ENCODE results near the gene ZNF608. TPM values are rescaled to one million over a fixed set of nuclear protein-coding genes. Genes with fewer than 3 reads are reported as not detected.

Gene ZNF608
- total RNA-seq, 2 donors from 2014 or later: 0.05 TPM; not detected in 1

GRCh38 chr5:124771761-124772160, 25.3 kb upstream of the ZNF608 start:
- Mint-ChIP-seq H3K4me1 (ENCODE audit: low read depth) (no peaks in the 10 kb centered on the region), H3K9me3 (peaks cover under 1 to 2% of the 10 kb centered on the region in 2 donors), H3K36me3 (ENCODE audit: insufficient read depth in 2 of 2) (no peaks in the 10 kb centered on the region), H3K27ac (no peak overlapping the region), H3K4me3 (no peak overlapping the region), H3K27me3 (ENCODE audit: low read depth) (peaks cover 6% of the 10 kb centered on the region)
- no peak for ATAC-seq (replicated peaks in 1 of 2)
- no peak for DNase-seq

GRCh38 chr5:124764992-124765611, 18.7 kb upstream of the ZNF608 start:
- H3K36me3 Mint-ChIP-seq (ENCODE audit: insufficient read depth in 2 of 2): no peaks in the 10 kb centered on the region
- H3K9me3 Mint-ChIP-seq: peaks cover 0 to 5% of the 10 kb centered on the region in 2 donors
- no peaks in the 10 kb centered on the region for H3K4me1 Mint-ChIP-seq (ENCODE audit: low read depth)
- H3K4me3 Mint-ChIP-seq: no peak overlapping the region
- ATAC-seq (replicated peaks in 1 of 2) (no peak), DNase-seq (no peak)
- H3K27ac Mint-ChIP-seq: no peak overlapping the region
- H3K27me3 Mint-ChIP-seq (ENCODE audit: low read depth): no peaks in the 10 kb centered on the region

- peaks cover 0 to 5% of the 10 kb centered on the region in 2 donors for H3K9me3 Mint-ChIP-seq
- H3K36me3 Mint-ChIP-seq (ENCODE audit: insufficient read depth in 2 of 2): no peaks in the 10 kb centered on the region
- H3K27me3 Mint-ChIP-seq (ENCODE audit: low read depth): no peaks in the 10 kb centered on the region
- ATAC-seq (replicated peaks in 1 of 2): no peak
- H3K4me3 Mint-ChIP-seq: no peak overlapping the region
- H3K27ac Mint-ChIP-seq: no peak overlapping the region
- no peaks in the 10 kb centered on the region for H3K4me1 Mint-ChIP-seq (ENCODE audit: low read depth)
- no peak for DNase-seq
Observed at GRCh38 chr5:124764585-124764984, 18.1 kb upstream of the ZNF608 start.

- H3K36me3 Mint-ChIP-seq (ENCODE audit: insufficient read depth in 2 of 2): no peaks in the 10 kb centered on the region
- no peak for DNase-seq
- no peak for ATAC-seq (replicated peaks in 1 of 2)
- H3K4me3 Mint-ChIP-seq: no peak overlapping the region
- H3K27ac Mint-ChIP-seq: no peak overlapping the region
- H3K4me1 Mint-ChIP-seq (ENCODE audit: low read depth): no peaks in the 10 kb centered on the region
- H3K9me3 Mint-ChIP-seq: peaks cover 0 to 3% of the 10 kb centered on the region in 2 donors
- H3K27me3 Mint-ChIP-seq (ENCODE audit: low read depth): no peaks in the 10 kb centered on the region
Observed at GRCh38 chr5:124761010-124761409, 14.6 kb upstream of the ZNF608 start.

- no peak for DNase-seq
- no peaks in the 10 kb centered on the region for H3K27me3 Mint-ChIP-seq (ENCODE audit: low read depth)
- peaks cover 0 to 3% of the 10 kb centered on the region in 2 donors for H3K9me3 Mint-ChIP-seq
- no peaks in the 10 kb centered on the region for H3K4me1 Mint-ChIP-seq (ENCODE audit: low read depth)
- H3K27ac Mint-ChIP-seq: no peak overlapping the region
- H3K36me3 Mint-ChIP-seq (ENCODE audit: insufficient read depth in 2 of 2): no peaks in the 10 kb centered on the region
- ATAC-seq (replicated peaks in 1 of 2): no peak
- no peak overlapping the region for H3K4me3 Mint-ChIP-seq
Observed at GRCh38 chr5:124760608-124761007, 14.2 kb upstream of the ZNF608 start.

- Mint-ChIP-seq H3K27me3 (ENCODE audit: low read depth) (peaks cover 19% of the 10 kb centered on the region), H3K9me3 (no peaks in the 10 kb centered on the region), H3K36me3 (ENCODE audit: insufficient read depth in 2 of 2) (no peaks in the 10 kb centered on the region), H3K27ac (no peak overlapping the region), H3K4me3 (no peak overlapping the region), H3K4me1 (ENCODE audit: low read depth) (no peaks in the 10 kb centered on the region)
- no peak for DNase-seq
- ATAC-seq (replicated peaks in 1 of 2): no peak
Observed at GRCh38 chr5:124755565-124755964, 9.1 kb upstream of the ZNF608 start.

GRCh38 chr5:124755041-124755440, 8.6 kb upstream of the ZNF608 start:
- Mint-ChIP-seq H3K36me3 (ENCODE audit: insufficient read depth in 2 of 2) (no peaks in the 10 kb centered on the region), H3K27ac (no peak overlapping the region), H3K9me3 (no peaks in the 10 kb centered on the region), H3K4me1 (ENCODE audit: low read depth) (no peaks in the 10 kb centered on the region), H3K27me3 (ENCODE audit: low read depth) (peaks cover 20% of the 10 kb centered on the region), H3K4me3 (no peak overlapping the region)
- DNase-seq (no peak), ATAC-seq (replicated peaks in 1 of 2) (no peak)

GRCh38 chr5:124754206-124754927, 7.9 kb upstream of the ZNF608 start:
- no peak overlapping the region for H3K27ac Mint-ChIP-seq
- no peaks in the 10 kb centered on the region for H3K36me3 Mint-ChIP-seq (ENCODE audit: insufficient read depth in 2 of 2)
- no peak for DNase-seq

GRCh38 chr5:124752854-124753720, 6.6 kb upstream of the ZNF608 start:
- Mint-ChIP-seq H3K27me3 (ENCODE audit: low read depth) (peaks cover 20% of the 10 kb centered on the region), H3K27ac (no peak overlapping the region), H3K36me3 (ENCODE audit: insufficient read depth in 2 of 2) (no peaks in the 10 kb centered on the region), H3K9me3 (no peaks in the 10 kb centered on the region), H3K4me3 (no peak overlapping the region), H3K4me1 (ENCODE audit: low read depth) (no peaks in the 10 kb centered on the region)
- DNase-seq (no peak), ATAC-seq (replicated peaks in 1 of 2) (no peak)

More at GRCh38 chr5:124754206-124754927, 7.9 kb upstream of the ZNF608 start:
- Mint-ChIP-seq H3K27me3 (ENCODE audit: low read depth) (peaks cover 20% of the 10 kb centered on the region), H3K4me1 (ENCODE audit: low read depth) (no peaks in the 10 kb centered on the region), H3K4me3 (no peak overlapping the region), H3K9me3 (no peaks in the 10 kb centered on the region)
- ATAC-seq (replicated peaks in 1 of 2): no peak

- H3K27ac Mint-ChIP-seq: no peak overlapping the region
- no peaks in the 10 kb centered on the region for H3K36me3 Mint-ChIP-seq (ENCODE audit: insufficient read depth in 2 of 2)
- H3K4me1 Mint-ChIP-seq (ENCODE audit: low read depth): peaks cover 16% of the 10 kb centered on the region
- ATAC-seq (replicated peaks in 1 of 2): no peak
- H3K27me3 Mint-ChIP-seq (ENCODE audit: low read depth): peaks cover 20% of the 10 kb centered on the region
- DNase-seq: no peak
- H3K9me3 Mint-ChIP-seq: no peaks in the 10 kb centered on the region
- H3K4me3 Mint-ChIP-seq: no peak overlapping the region
Observed at GRCh38 chr5:124751031-124751430, 4.6 kb upstream of the ZNF608 start.

GRCh38 chr5:124748687-124749594, 2.5 kb upstream of the ZNF608 start:
- H3K27ac Mint-ChIP-seq: no peak overlapping the region
- peaks cover 20% of the 10 kb centered on the region for H3K4me1 Mint-ChIP-seq (ENCODE audit: low read depth)
- peak overlapping the region; percentile 72 to 81 for H3K4me3 Mint-ChIP-seq
- H3K9me3 Mint-ChIP-seq: no peaks in the 10 kb centered on the region
- no peaks in the 10 kb centered on the region for H3K36me3 Mint-ChIP-seq (ENCODE audit: insufficient read depth in 2 of 2)
- peak in 1 of 2 donors; percentile 26 for DNase-seq
- H3K27me3 Mint-ChIP-seq (ENCODE audit: low read depth): peaks cover 14% of the 10 kb centered on the region
- peak; percentile 69 to 88 for ATAC-seq (replicated peaks in 1 of 2)

Measured in activated T-cell treated with anti-CD3 and anti-CD28 coated beads, Interleukin-2, amount 50 U/mL, for 72 hours (primary cell).